H1 (cell line): ENCODE measurements around the gene PDE4B. TPM values are rescaled to one million over a fixed set of nuclear protein-coding genes. Genes with fewer than 3 reads are reported as not detected.

ENCODE experiments used
- CTCF ChIA-PET: fragments of 300-600 bp; sonication (Branson Sonifier 250); formaldehyde crosslinking; loops from one replicate; lab custom pipeline; 2021; ENCODE audit not compliant: partially characterized antibody; lab: Charles Lee
- POLR2A ChIA-PET: fragments of 300-600 bp; sonication (Branson Sonifier 250); formaldehyde crosslinking; loops from one replicate; lab custom pipeline; 2021; ENCODE audit warnings: inconsistent platforms; ENCODE audit not compliant: partially characterized antibody; lab: Charles Lee
- DNase-seq, 2 experiments: peaks; one replicate each; pipeline versions ENCODE4 v3.0.0 to v3.0.0-alpha.2; 2010 to 2022; ENCODE audit warnings: low spot score in 2 of 2, low read depth in 1 of 2, mixed read lengths in 1 of 2
- FAIRE-seq: peaks from 2 replicates; lab custom pipeline; 2011; peaks lifted over from hg19 to GRCh38; lab: Jason Lieb, UNC
- H2AFZ ChIP-seq: 2 replicates; pipeline ENCODE4 v1.8.1; 2012; ENCODE audit warnings: low read length, inconsistent platforms
- H2AK5ac ChIP-seq: 2 replicates; pipeline ENCODE4 v1.6.1; 2013; ENCODE audit warnings: low read depth, low read length
- H2BK120ac ChIP-seq: replicated peaks from 2 replicates; pipeline ENCODE3; 2013; ENCODE audit warnings: low read depth, low read length, inconsistent platforms
- H2BK12ac ChIP-seq: 2 replicates; pipeline ENCODE4 v1.6.1; 2013; ENCODE audit warnings: low read depth, low read length
- H2BK15ac ChIP-seq: 2 replicates; pipeline ENCODE4 v1.6.1; 2013; ENCODE audit warnings: low read length
- H2BK20ac ChIP-seq: 2 replicates; pipeline ENCODE4 v1.6.1; 2013; ENCODE audit warnings: low read length
- H2BK5ac ChIP-seq: 2 replicates; pipeline ENCODE4 v1.6.1; 2013; ENCODE audit warnings: low read depth, low read length
- H3K14ac ChIP-seq: 2 replicates; pipeline ENCODE4 v1.6.1; 2013; ENCODE audit warnings: inconsistent platforms; ENCODE audit not compliant: insufficient read length
- H3K18ac ChIP-seq: 2 replicates; pipeline ENCODE4 v1.6.1; 2013; ENCODE audit warnings: low read length; ENCODE audit errors: extremely low read depth
- H3K23ac ChIP-seq: 2 replicates; pipeline ENCODE4 v1.6.1; 2013; ENCODE audit warnings: inconsistent platforms; ENCODE audit not compliant: insufficient read length
- H3K23me2 ChIP-seq: 2 replicates; pipeline ENCODE4 v1.6.1; 2013; ENCODE audit warnings: low read depth, low read length
- H3K27ac ChIP-seq: 2 replicates; pipeline ENCODE4 v1.6.1; 2011; ENCODE audit warnings: low read depth, low read length, inconsistent platforms
- H3K27me3 ChIP-seq, 4 experiments: replicated peaks in 1 of 4; 1 replicate in 1 of 4; 2 replicates in 3 of 4; pipeline versions ENCODE4 v1.6.1 to v1.8.1; 2011 to 2013; ENCODE audit warnings: low read length in 3 of 4, mild to moderate bottlenecking in 3 of 4, inconsistent platforms in 2 of 4, mixed read lengths in 2 of 4, moderate library complexity in 1 of 4; ENCODE audit not compliant: control insufficient read depth in 3 of 4, insufficient read depth in 3 of 4; ENCODE audit errors: extremely low read depth in 1 of 4
- H3K36me3 ChIP-seq, 4 experiments: 2 replicates each; pipeline versions ENCODE4 v1.6.1 to v1.8.1; 2011 to 2013; ENCODE audit warnings: mild to moderate bottlenecking in 4 of 4, low read length in 3 of 4, moderate library complexity in 2 of 4, control low read depth in 1 of 4, inconsistent platforms in 1 of 4; ENCODE audit not compliant: insufficient read depth in 4 of 4, control insufficient read depth in 2 of 4
- H3K4ac ChIP-seq: replicated peaks from 2 replicates; pipeline ENCODE3; 2013; ENCODE audit warnings: low read length, low read depth, mixed read lengths, inconsistent platforms; ENCODE audit not compliant: insufficient read length
- H3K4me1 ChIP-seq, 4 experiments: replicated peaks in 1 of 4; 1 replicate in 1 of 4; 2 replicates in 3 of 4; pipeline versions ENCODE4 v1.6.1 to v1.8.1; 2011 to 2013; ENCODE audit warnings: low read length in 3 of 4, inconsistent platforms in 2 of 4, mixed read lengths in 1 of 4; ENCODE audit not compliant: insufficient read depth in 4 of 4, control insufficient read depth in 3 of 4
- H3K4me2 ChIP-seq, 2 experiments: 2 replicates each; pipeline versions ENCODE4 v1.6.1 to v1.8.1; 2011 to 2013; ENCODE audit warnings: low read depth in 2 of 2, low read length in 2 of 2, control low read depth in 1 of 2, inconsistent platforms in 1 of 2, mild to moderate bottlenecking in 1 of 2; ENCODE audit not compliant: insufficient read depth in 1 of 2
- H3K4me3 ChIP-seq, 4 experiments: fragments of 200-600, 300-600 bp in 1 of 4; sonication (generic), shearing (Covaris generic), sonication (Bioruptor Twin) in 1 of 4; 2 replicates each; pipeline versions ENCODE4 v1.5.1 to v1.8.1; 2011 to 2016; ENCODE audit warnings: low read length in 4 of 4, low read depth in 3 of 4, control low read depth in 2 of 4, inconsistent platforms in 2 of 4, mild to moderate bottlenecking in 2 of 4, mixed read lengths in 1 of 4, moderate library complexity in 1 of 4; ENCODE audit not compliant: insufficient read depth in 2 of 4; ENCODE audit errors: extremely low read depth in 1 of 4
- H3K56ac ChIP-seq: replicated peaks from 2 replicates; pipeline ENCODE3; 2013; ENCODE audit warnings: low read depth, mild to moderate bottlenecking, mixed read lengths, low read length, inconsistent platforms; ENCODE audit not compliant: insufficient read length
- H3K79me1 ChIP-seq: 2 replicates; pipeline ENCODE4 v1.6.1; 2013; ENCODE audit warnings: low read depth, low read length, control low read depth
- H3K79me2 ChIP-seq, 2 experiments: 2 replicates each; pipeline versions ENCODE4 v1.6.1 to v1.8.1; 2012 to 2013; ENCODE audit warnings: low read length in 2 of 2, mild to moderate bottlenecking in 2 of 2, inconsistent platforms in 1 of 2; ENCODE audit not compliant: insufficient read depth in 2 of 2, control insufficient read depth in 1 of 2
- H3K9ac ChIP-seq, 4 experiments: replicated peaks in 1 of 4; 1 replicate in 1 of 4; 2 replicates in 3 of 4; pipeline versions ENCODE4 v1.6.1 to v1.8.1; 2011 to 2013; ENCODE audit warnings: low read depth in 3 of 4, low read length in 3 of 4, control low read depth in 2 of 4, mild to moderate bottlenecking in 2 of 4, moderate library complexity in 2 of 4, inconsistent platforms in 1 of 4; ENCODE audit errors: extremely low read depth in 1 of 4
- H3K9me3 ChIP-seq, 2 experiments: 2 replicates each; pipeline versions ENCODE4 v1.6.1 to v1.8.1; 2012 to 2013; ENCODE audit warnings: mild to moderate bottlenecking in 2 of 2, moderate library complexity in 2 of 2, control low read depth in 1 of 2, inconsistent platforms in 1 of 2, low read depth in 1 of 2, low read length in 1 of 2, mixed read lengths in 1 of 2; ENCODE audit not compliant: insufficient read depth in 2 of 2
- H4K20me1 ChIP-seq, 2 experiments: replicated peaks in 1 of 2; 2 replicates each; pipeline versions ENCODE3 to v1.8.1; 2011 to 2013; ENCODE audit warnings: inconsistent platforms in 2 of 2, low read length in 2 of 2, mild to moderate bottlenecking in 1 of 2; ENCODE audit not compliant: insufficient read depth in 2 of 2, control insufficient read depth in 1 of 2
- H4K5ac ChIP-seq: 2 replicates; pipeline ENCODE4 v1.6.1; 2013; ENCODE audit warnings: low read length, low read depth, mixed read lengths, inconsistent platforms; ENCODE audit not compliant: insufficient read length
- H4K8ac ChIP-seq: 2 replicates; pipeline ENCODE4 v1.8.0; 2013; ENCODE audit warnings: mild to moderate bottlenecking, moderate library complexity, low read length, inconsistent platforms; ENCODE audit not compliant: insufficient read depth; ENCODE audit errors: extremely low read depth
- H4K91ac ChIP-seq: replicated peaks from 2 replicates; pipeline ENCODE3; 2013; ENCODE audit warnings: low read length, mixed read lengths, inconsistent platforms; ENCODE audit not compliant: insufficient read length
- CREB1 ChIP-seq: IDR thresholded peaks from 2 replicates; pipeline ENCODE4 v1.6.1; 2012; ENCODE audit warnings: inconsistent platforms
- WGBS, 2 experiments: shearing (Covaris generic) in 1 of 2; methylation state at CpG; one replicate each; pipeline versions ENCODE4 v1.1.6 to v1.1.7; 2013 to 2015; ENCODE audit warnings: low lambda C conversion rate in 2 of 2, mixed read lengths in 2 of 2, inconsistent platforms in 1 of 2, low coverage in 1 of 2, missing lambda C conversion rate in 1 of 2; ENCODE audit not compliant: insufficient replicate concordance in 2 of 2, insufficient coverage in 1 of 2, insufficient read length in 1 of 2; ENCODE audit errors: extremely low coverage in 1 of 2, missing lambda C conversion rate in 1 of 2; 5-methylcytosine and 5-hydroxymethylcytosine counted together
- polyA plus RNA-seq, 7 experiments: library from polyadenylated mRNA; depleted of rRNA in 3 of 7; stranded (reverse) in 5 of 7; unstranded in 2 of 7; fragments of >200 nt in 5 of 7; fragments of 200-250 nt in 2 of 7; gene quantifications; 1 replicate in 5 of 7; 2 replicates in 1 of 7; 4 replicates in 1 of 7; pipeline versions ENCODE4 v1.2.1 to v1.2.3, GENCODE V29; 2011 to 2013; ENCODE audit warnings: missing spikeins in 2 of 7, mixed read lengths in 2 of 7
- total RNA-seq: library from RNA; stranded (reverse); fragmentation: NEBNext Ultra II Directional; extraction: Animal tissue kit (Norgen Biotek cat#: 25700); gene quantifications from 2 replicates; pipeline ENCODE4 v1.2.1, GENCODE V29; 2021

The PDE4B gene
- total and polyA plus RNA-seq, 2 of the 8 experiments (the other 6 are each of a cell fraction or from before 2014, with no cell fraction given) = 5.0 to 15.1 TPM

DNA sequence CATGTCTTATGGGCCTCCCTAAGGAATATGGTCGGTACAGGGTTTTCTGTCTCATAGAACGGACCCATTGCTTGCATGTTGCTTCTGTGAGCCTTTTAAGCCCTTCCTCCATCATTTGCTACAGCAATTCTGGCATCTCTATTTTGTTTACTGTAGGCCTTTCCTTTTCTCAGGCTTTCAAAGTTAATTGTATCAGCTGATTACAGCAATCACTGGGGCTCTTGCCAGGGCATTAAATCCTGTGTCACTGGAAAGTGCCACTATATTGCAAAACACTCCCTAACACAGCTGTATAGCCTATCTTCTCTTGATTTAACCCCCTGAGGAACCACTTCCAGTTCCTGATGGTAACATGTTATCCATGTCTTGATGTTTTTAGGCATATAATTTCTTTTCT is 156.5 kb downstream of the PDE4B start:
- Histone ChIP-seq H2AFZ (no peak overlapping the region), H3K27me3 (no peaks in the 10 kb centered on the region), H3K36me3 (no peaks in the 10 kb centered on the region), H3K9ac (no peak overlapping the region), H4K20me1 (no peaks in the 10 kb centered on the region), H4K8ac (no peak overlapping the region), H2BK15ac (no peak overlapping the region), H2AK5ac (no peak overlapping the region), H4K91ac (no peak overlapping the region), H3K9me3 (no peaks in the 10 kb centered on the region), H3K23me2 (no peaks in the 10 kb centered on the region), H3K4ac (no peak overlapping the region), H3K4me1 (no peaks in the 10 kb centered on the region), H3K4me2 (no peak overlapping the region), H3K79me1 (no peaks in the 10 kb centered on the region), H3K18ac (no peak overlapping the region), H3K79me2 (no peaks in the 10 kb centered on the region), H3K14ac (no peak overlapping the region), H2BK120ac (no peak overlapping the region), H2BK20ac (no peak overlapping the region), H3K4me3 (no peak overlapping the region), H3K27ac (no peak overlapping the region), H3K23ac (no peak overlapping the region), H4K5ac (no peak overlapping the region), H3K56ac (no peak overlapping the region), H2BK5ac (no peak overlapping the region), H2BK12ac (no peak overlapping the region)
- WGBS, 2 experiments = 90% methylated on average over 2 of the region's 2 CpGs; no CpG with 5 or more reads in 1 of the 2 experiments
- CTCF ChIA-PET = interaction anchor here (0.7 to 1.6 kb wide), 4 partner anchors 199 to 497 kb away, joined by 3 to 6 read pairs (median 3); no protein-coding TSS in a partner anchor
- POLR2A ChIA-PET = no interaction called here
- DNase-seq = no peak
- no peak for FAIRE-seq
- no peak for TF ChIP-seq CREB1
